CD14-positive monocyte (primary cell): ENCODE measurements around the gene MYH7. TPM values are rescaled to one million over a fixed set of nuclear protein-coding genes. Genes with fewer than 3 reads are reported as not detected.
"Not testable (repeated sequence)": the region's sequence is repeated elsewhere in the genome, so short reads cannot be mapped to it uniquely, and the experiment has no call there.

Experiments used
- DNase-seq, 3 donors: peaks; one replicate each; pipeline ENCODE4 v3.0.0-alpha.2; 2011 to 2022
- H2AFZ ChIP-seq: 2 replicates; pipeline ENCODE4 v1.6.0; 2012; ENCODE audit warnings: mild to moderate bottlenecking, low read depth, low read length, inconsistent platforms; ENCODE audit not compliant: insufficient read depth, poor library complexity, severe bottlenecking
- H3K27ac ChIP-seq, 2 donors: 1 replicate in 1 of 2; 2 replicates in 1 of 2; pipeline ENCODE4 v1.5.1; 2012 to 2013; ENCODE audit warnings: low read length in 2 of 2, control low read depth in 1 of 2, inconsistent platforms in 1 of 2, low read depth in 1 of 2, mild to moderate bottlenecking in 1 of 2
- H3K27me3 ChIP-seq, 2 donors: one replicate each; pipeline versions ENCODE4 v1.6.0 to v1.6.1; 2011 to 2013; ENCODE audit warnings: low read length in 2 of 2; ENCODE audit not compliant: control insufficient read depth in 2 of 2, insufficient read depth in 2 of 2
- H3K36me3 ChIP-seq, 2 donors: replicated peaks in 1 of 2; 1 replicate in 1 of 2; 2 replicates in 1 of 2; pipeline versions ENCODE4 v1.5.1 to v1.6.1; 2012 to 2013; ENCODE audit warnings: low read length in 2 of 2, control low read depth in 1 of 2, inconsistent platforms in 1 of 2, mild to moderate bottlenecking in 1 of 2; ENCODE audit not compliant: insufficient read depth in 2 of 2, control insufficient read depth in 1 of 2
- H3K4me1 ChIP-seq, 2 donors: 1 replicate in 1 of 2; 2 replicates in 1 of 2; pipeline versions ENCODE4 v1.5.1 to v1.6.1; 2012 to 2013; ENCODE audit warnings: low read length in 2 of 2, control low read depth in 1 of 2, inconsistent platforms in 1 of 2, mild to moderate bottlenecking in 1 of 2, moderate library complexity in 1 of 2; ENCODE audit not compliant: insufficient read depth in 2 of 2, control insufficient read depth in 1 of 2
- H3K4me2 ChIP-seq: replicated peaks from 2 replicates; pipeline ENCODE3; 2012; ENCODE audit warnings: low read length, moderate library complexity, mild to moderate bottlenecking; ENCODE audit not compliant: poor library complexity, severe bottlenecking; ENCODE audit errors: extremely low read depth
- H3K4me3 ChIP-seq, 3 experiments: fragments of 200-600 bp in 1 of 3; sonication (generic) in 1 of 3; replicated peaks in 1 of 3; 1 replicate in 2 of 3; 2 replicates in 1 of 3; pipeline ENCODE4 v1.5.1; 2011 to 2013; ENCODE audit warnings: low read length in 3 of 3, mild to moderate bottlenecking in 3 of 3, control low read depth in 2 of 3, low read depth in 2 of 3, inconsistent platforms in 1 of 3, moderate library complexity in 1 of 3
- H3K79me2 ChIP-seq: 2 replicates; pipeline ENCODE4 v1.6.0; 2012; ENCODE audit warnings: mild to moderate bottlenecking, control low read depth, inconsistent platforms, low read length, moderate library complexity; ENCODE audit not compliant: insufficient read depth
- H3K9ac ChIP-seq: 2 replicates; pipeline ENCODE4 v1.6.0; 2017; ENCODE audit warnings: low read length, mild to moderate bottlenecking; ENCODE audit not compliant: insufficient read depth, poor library complexity, severe bottlenecking
- H3K9me3 ChIP-seq, 2 donors: replicated peaks in 1 of 2; 1 replicate in 1 of 2; 2 replicates in 1 of 2; pipeline versions ENCODE4 v1.5.1 to v1.6.1; 2012 to 2013; ENCODE audit warnings: low read length in 2 of 2, control low read depth in 1 of 2; ENCODE audit not compliant: control insufficient read depth in 1 of 2, insufficient read depth in 1 of 2
- H4K20me1 ChIP-seq: 2 replicates; pipeline ENCODE4 v1.6.0; 2012; ENCODE audit warnings: mild to moderate bottlenecking, low read length, control low read depth, moderate library complexity; ENCODE audit not compliant: insufficient read depth
- H3K27ac Mint-ChIP-seq, 7 donors: one replicate each; pipeline ENCODE4 v1.8.0; 2020; ENCODE audit warnings: mild to moderate bottlenecking in 7 of 7, mixed read lengths in 7 of 7, moderate library complexity in 6 of 7, inconsistent platforms in 2 of 7
- H3K27me3 Mint-ChIP-seq, 3 donors: one replicate each; pipeline ENCODE4 v1.8.0; 2021 to 2022; ENCODE audit warnings: low read depth in 3 of 3, mild to moderate bottlenecking in 3 of 3, mixed read lengths in 3 of 3, moderate library complexity in 3 of 3, inconsistent platforms in 1 of 3
- H3K36me3 Mint-ChIP-seq, 2 donors: one replicate each; pipeline ENCODE4 v1.8.0; 2020; ENCODE audit warnings: mixed read lengths in 2 of 2, inconsistent platforms in 1 of 2, mild to moderate bottlenecking in 1 of 2
- H3K4me1 Mint-ChIP-seq: one replicate; pipeline ENCODE4 v1.8.0; 2020; ENCODE audit warnings: mild to moderate bottlenecking, mixed read lengths
- H3K4me3 Mint-ChIP-seq, 2 donors: one replicate each; pipeline ENCODE4 v1.8.0; 2020; ENCODE audit warnings: mild to moderate bottlenecking in 2 of 2, mixed read lengths in 2 of 2, moderate library complexity in 1 of 2
- H3K9me3 Mint-ChIP-seq, 7 donors: one replicate each; pipeline ENCODE4 v1.8.0; 2020 to 2022; ENCODE audit warnings: mixed read lengths in 7 of 7, mild to moderate bottlenecking in 6 of 7, moderate library complexity in 6 of 7, inconsistent platforms in 2 of 7
- CTCF ChIP-seq: fragments of 200-600 bp; IDR thresholded peaks from one replicate; pipeline ENCODE4 v1.8.0; 2022; ENCODE audit warnings: antibody characterized with exemption, mild to moderate bottlenecking
- WGBS: methylation state at CpG from one replicate; pipeline ENCODE4 v1.1.5; 2013; ENCODE audit warnings: missing lambda C conversion rate; ENCODE audit not compliant: insufficient coverage; 5-methylcytosine and 5-hydroxymethylcytosine counted together
- intact Hi-C, 2 donors: fragments of 100-400 bp; cut with micrococcal nuclease; formaldehyde crosslinking; loops; one replicate each; pipeline versions ENCODE4 v1.15.0 to v1.15.1; 2023
- polyA plus RNA-seq, 3 donors: library from polyadenylated mRNA; depleted of rRNA in 1 of 3; unstranded in 2 of 3; stranded (reverse) in 1 of 3; fragments of 300-500 nt in 2 of 3; fragments of >200 nt in 1 of 3; fragmentation: Illumina TruSeq in 2 of 3; gene quantifications; 1 replicate in 2 of 3; 2 replicates in 1 of 3; pipeline ENCODE4 v1.2.3, GENCODE V29; 2012 to 2021

Gene MYH7
- polyA plus RNA-seq, 3 donors: not detected

DNA sequence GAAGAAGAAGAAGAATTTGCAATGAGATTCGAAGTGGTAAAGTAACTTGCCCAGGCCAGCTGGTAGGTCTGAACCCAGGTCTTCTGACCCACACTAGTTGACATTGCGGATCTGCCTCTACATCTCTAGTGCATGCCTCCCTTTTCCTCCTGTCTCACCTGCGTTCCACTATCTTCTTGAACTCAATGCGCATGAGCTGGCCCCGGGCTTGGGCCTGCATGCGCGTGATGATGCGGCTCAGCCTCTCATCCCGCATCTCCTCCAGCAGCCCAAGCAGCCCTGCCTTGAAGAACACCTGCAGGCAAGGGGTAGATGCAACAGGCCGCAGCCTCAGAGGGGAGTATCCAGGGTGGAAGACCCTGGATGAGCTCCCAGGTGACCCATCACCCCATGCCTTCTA, 39.3 kb downstream of the MYH7 start:
- no peak overlapping the region for H3K27ac ChIP-seq
- H4K20me1 ChIP-seq: no peaks in the 10 kb centered on the region
- no peak overlapping the region for H2AFZ ChIP-seq
- intact Hi-C loops: no loop called here
- Mint-ChIP-seq H3K27me3 (peaks cover 6 to 8% (median 7%) of the 10 kb centered on the region in 3 donors), H3K27ac (no peak overlapping the region), H3K9me3 (no peaks in the 10 kb centered on the region), H3K4me3 (no peak overlapping the region), H3K36me3 (no peaks in the 10 kb centered on the region), H3K4me1 (peaks cover 4% of the 10 kb centered on the region)
- H3K4me2 ChIP-seq: no peak overlapping the region
- H3K36me3 ChIP-seq: no peaks in the 10 kb centered on the region
- H3K4me1 ChIP-seq: no peaks in the 10 kb centered on the region
- no peak overlapping the region for H3K4me3 ChIP-seq
- DNase-seq: no peak
- H3K9me3 ChIP-seq: no peaks in the 10 kb centered on the region
- no peak overlapping the region for H3K9ac ChIP-seq
- no peaks in the 10 kb centered on the region for H3K79me2 ChIP-seq
- 96% methylated on average over 9 of the region's 10 CpGs for WGBS
- TF ChIP-seq CTCF: no peak
- H3K27me3 ChIP-seq: no peaks in the 10 kb centered on the region

- H3K4me1 Mint-ChIP-seq: no peaks in the 10 kb centered on the region
- H3K36me3 Mint-ChIP-seq: no peaks in the 10 kb centered on the region
- Histone ChIP-seq H3K27ac (no peak overlapping the region), H3K4me1 (no peaks in the 10 kb centered on the region), H3K27me3 (no peaks in the 10 kb centered on the region), H2AFZ (no peak overlapping the region), H3K4me3 (no peak overlapping the region), H3K9me3 (no peaks in the 10 kb centered on the region), H3K79me2 (no peaks in the 10 kb centered on the region), H4K20me1 (no peaks in the 10 kb centered on the region), H3K36me3 (no peaks in the 10 kb centered on the region), H3K4me2 (no peak overlapping the region), H3K9ac (no peak overlapping the region)
- H3K27ac Mint-ChIP-seq: no peak overlapping the region
- WGBS: 80% methylated on average over 1 of the region's 7 CpGs
- H3K4me3 Mint-ChIP-seq: no peak overlapping the region
- intact Hi-C loops: no loop called here
- peaks cover 4 to 11% (median 9%) of the 10 kb centered on the region in 3 donors for H3K27me3 Mint-ChIP-seq
- H3K9me3 Mint-ChIP-seq: no peaks in the 10 kb centered on the region
- no peak for DNase-seq
- no peak for TF ChIP-seq CTCF
These were observed 42.8 kb downstream of the MYH7 start for GRCh38 chr14:23392613-23393012.

- DNase-seq, H2AFZ ChIP-seq, H3K4me3 Mint-ChIP-seq, H3K9ac ChIP-seq, H3K27ac ChIP-seq, H3K4me1 ChIP-seq, H3K36me3 ChIP-seq, H3K9me3 Mint-ChIP-seq, H3K9me3 ChIP-seq, H3K4me2 ChIP-seq, H4K20me1 ChIP-seq, H3K27ac Mint-ChIP-seq, H3K4me1 Mint-ChIP-seq, H3K4me3 ChIP-seq, H3K27me3 ChIP-seq, intact Hi-C loops, H3K36me3 Mint-ChIP-seq, H3K79me2 ChIP-seq: not testable (repeated sequence)
- no CpG with 5 or more reads among the region's 19 CpGs for WGBS
- peaks cover 4 to 11% (median 9%) of the 10 kb centered on the region in 3 donors for H3K27me3 Mint-ChIP-seq
These were observed 45.6 kb downstream of the MYH7 start for GRCh38 chr14:23389871-23390270.
